Measurements from ENCODE around the gene NXPH1. TPM values are rescaled to one million over a fixed set of nuclear protein-coding genes. Genes with fewer than 3 reads are reported as not detected.

The NXPH1 gene
- polyA plus RNA-seq, 1 donor (not counting 4 experiments of a cell fraction or from before 2014, with no cell fraction given), result not detected

DNA sequence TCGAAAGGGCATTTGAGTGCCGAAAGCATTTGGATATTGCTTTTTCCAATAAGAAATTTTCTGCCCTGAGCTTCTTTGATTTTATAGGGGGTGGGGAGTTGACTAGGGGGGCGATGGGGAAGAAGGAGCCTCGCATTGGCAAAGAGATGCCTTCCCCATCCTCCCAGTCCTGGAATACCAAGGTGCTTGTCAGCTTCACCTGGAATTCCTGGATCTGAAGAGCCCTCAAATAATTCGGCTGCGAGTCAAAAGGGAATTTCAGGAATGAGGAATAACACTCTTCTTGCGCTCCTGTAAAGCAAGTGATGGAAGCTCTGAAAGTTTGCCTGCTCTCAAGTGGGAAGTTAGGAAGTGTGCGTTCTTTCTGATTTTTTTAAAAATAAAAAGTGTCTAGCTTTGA lies 7.3 kb downstream of the NXPH1 start:
- dilution Hi-C loops (cut with MboI; ENCODE audit: extremely low pct_ligation_motif_present, low sequenced_read_pairs), result no loop called here
- Histone ChIP-seq H3K27me3 (ENCODE audit: control insufficient read depth, extremely low read depth, insufficient read depth, low read length) (peaks cover 56% of the 10 kb centered on the region), H3K9me3 (ENCODE audit: control insufficient read depth, low read depth, low read length) (no peaks in the 10 kb centered on the region), H3K9me1 (ENCODE audit: control insufficient read depth, extremely low read depth, insufficient read depth, low read length) (no peaks in the 10 kb centered on the region), H3K79me2 (ENCODE audit: control insufficient read depth, insufficient read depth, low read length) (no peaks in the 10 kb centered on the region), H3K27ac (ENCODE audit: control insufficient read depth, insufficient read depth, low read length) (no peak overlapping the region), H3K9ac (ENCODE audit: control insufficient read depth, extremely low read depth, insufficient read depth, low read length) (no peak overlapping the region), H3K4me1 (ENCODE audit: control insufficient read depth, extremely low read depth, insufficient read depth, low read length) (no peaks in the 10 kb centered on the region), H4K20me1 (ENCODE audit: control insufficient read depth, extremely low read depth, insufficient read depth, low read length) (no peaks in the 10 kb centered on the region), H3K4me2 (ENCODE audit: control insufficient read depth, extremely low read depth, insufficient read depth, low read depth, low read length) (no peak overlapping the region), H3K36me3 (ENCODE audit: control insufficient read depth in 2 of 2, extremely low read depth in 1 of 2, insufficient read depth in 2 of 2, low read length in 2 of 2) (no peaks in the 10 kb centered on the region), H2AFZ (ENCODE audit: control insufficient read depth, low read length) (no peak overlapping the region), H3K4me3 (ENCODE audit: control insufficient read depth in 2 of 3, extremely low read depth in 1 of 3, insufficient read depth in 2 of 3, low read depth in 1 of 3, low read length in 3 of 3) (no peak overlapping the region)
- DNase-seq (ENCODE audit: low read depth, low spot score) (no peak), FAIRE-seq (no peak)
- TF ChIP-seq CTCF (optimal IDR thresholded peaks at IDR 0.05 in 1 of 3, IDR thresholded peaks at IDR 0.05 in 1 of 3, conservative IDR thresholded peaks at IDR 0.05 in 1 of 3; ENCODE audit: extremely low read depth in 1 of 3, insufficient read depth in 2 of 3, low read length in 3 of 3), result no peak
- TF ChIP-seq EZH2 (IDR thresholded peaks at IDR 0.05; ENCODE audit: low read length), result peak; percentile 42

GRCh38 chr7:8441106-8441965 lies 7.9 kb downstream of the NXPH1 start:
- dilution Hi-C loops (cut with MboI; ENCODE audit: extremely low pct_ligation_motif_present, low sequenced_read_pairs), result no loop called here
- peaks cover 49% of the 10 kb centered on the region for H3K27me3 ChIP-seq (ENCODE audit: control insufficient read depth, extremely low read depth, insufficient read depth, low read length)
- no peak for DNase-seq (ENCODE audit: low read depth, low spot score)

More at GRCh38 chr7:8441106-8441965, 7.9 kb downstream of the NXPH1 start:
- Histone ChIP-seq H3K4me1 (ENCODE audit: control insufficient read depth, extremely low read depth, insufficient read depth, low read length) (no peaks in the 10 kb centered on the region), H3K4me2 (ENCODE audit: control insufficient read depth, extremely low read depth, insufficient read depth, low read depth, low read length) (no peak overlapping the region), H3K9me3 (ENCODE audit: control insufficient read depth, low read depth, low read length) (no peaks in the 10 kb centered on the region), H3K4me3 (ENCODE audit: control insufficient read depth in 2 of 3, extremely low read depth in 1 of 3, insufficient read depth in 2 of 3, low read depth in 1 of 3, low read length in 3 of 3) (no peak overlapping the region), H3K27ac (ENCODE audit: control insufficient read depth, insufficient read depth, low read length) (no peak overlapping the region), H3K79me2 (ENCODE audit: control insufficient read depth, insufficient read depth, low read length) (no peaks in the 10 kb centered on the region), H4K20me1 (ENCODE audit: control insufficient read depth, extremely low read depth, insufficient read depth, low read length) (no peaks in the 10 kb centered on the region), H3K9me1 (ENCODE audit: control insufficient read depth, extremely low read depth, insufficient read depth, low read length) (no peaks in the 10 kb centered on the region), H2AFZ (ENCODE audit: control insufficient read depth, low read length) (no peak overlapping the region), H3K9ac (ENCODE audit: control insufficient read depth, extremely low read depth, insufficient read depth, low read length) (no peak overlapping the region), H3K36me3 (ENCODE audit: control insufficient read depth in 2 of 2, extremely low read depth in 1 of 2, insufficient read depth in 2 of 2, low read length in 2 of 2) (no peaks in the 10 kb centered on the region)
- FAIRE-seq, result no peak
- TF ChIP-seq EZH2 (IDR thresholded peaks at IDR 0.05; ENCODE audit: low read length), result no peak
- TF ChIP-seq CTCF (optimal IDR thresholded peaks at IDR 0.05 in 1 of 3, IDR thresholded peaks at IDR 0.05 in 1 of 3, conservative IDR thresholded peaks at IDR 0.05 in 1 of 3; ENCODE audit: extremely low read depth in 1 of 3, insufficient read depth in 2 of 3, low read length in 3 of 3), result no peak

Measured in keratinocyte (primary cell).